SK-N-SH (cell line): ENCODE results near the gene MLLT3.

Source experiments
- EP300 ChIP-seq, 2 experiments: IDR thresholded peaks; 2 replicates each; pipeline versions ENCODE4 v1.4.0 to v1.6.1; 2012; ENCODE audit warnings: borderline replicate concordance in 1 of 2, low read depth in 1 of 2, low read length in 1 of 2
- EZH2phosphoT487 ChIP-seq: fragments of 200-600 bp; sonication (generic); IDR thresholded peaks from 2 replicates; pipeline ENCODE4 v1.6.1; 2017; ENCODE audit warnings: low read depth, mixed run types, mild to moderate bottlenecking, antibody characterized with exemption, moderate library complexity, borderline replicate concordance
- MAX ChIP-seq: IDR thresholded peaks from 2 replicates; pipeline ENCODE4 v1.4.0; 2012; ENCODE audit warnings: low read depth
- MXI1 ChIP-seq: IDR thresholded peaks from 2 replicates; pipeline ENCODE4 v1.6.1; 2012; ENCODE audit warnings: mild to moderate bottlenecking, low read depth, low read length, improper control_type of control experiment
- POLR2AphosphoS5 ChIP-seq: IDR thresholded peaks from 2 replicates; pipeline ENCODE4 v1.6.1; 2012; ENCODE audit warnings: low read depth, low read length
- RCOR1 ChIP-seq: fragments of 150-350 bp; IDR thresholded peaks from 2 replicates; pipeline ENCODE4 v1.6.1; 2017; ENCODE audit warnings: antibody characterized with exemption, low read length
- RFX5 ChIP-seq: IDR thresholded peaks from 2 replicates; pipeline ENCODE4 v1.6.1; 2012; ENCODE audit warnings: mild to moderate bottlenecking, improper control_type of control experiment, low read length
- TEAD4 ChIP-seq: IDR thresholded peaks from 2 replicates; pipeline ENCODE4 v1.4.0; 2012; ENCODE audit warnings: mild to moderate bottlenecking, borderline replicate concordance; ENCODE audit not compliant: insufficient read depth
- USF2 ChIP-seq: fragments of 150-350 bp; IDR thresholded peaks from 2 replicates; pipeline ENCODE4 v1.6.1; 2017; ENCODE audit warnings: antibody characterized with exemption, low read length, low read depth, borderline replicate concordance
- YY1 ChIP-seq: IDR thresholded peaks from 2 replicates; pipeline ENCODE4 v1.4.0; 2012; ENCODE audit warnings: low read depth, mild to moderate bottlenecking
- ZBTB33 ChIP-seq: IDR thresholded peaks from 2 replicates; pipeline ENCODE4 v1.4.0; 2012; ENCODE audit warnings: low read depth, borderline replicate concordance
- TF ChIP-seq, protein P1 (sequence below): fragments of 200-600 bp; sonication (generic); IDR thresholded peaks from 2 replicates; pipeline ENCODE4 v1.6.1; 2017; ENCODE audit warnings: antibody characterized with exemption, mild to moderate bottlenecking, moderate library complexity

GRCh38 chr9:20608582-20608981 lies 13.7 kb downstream of the MLLT3 start:
- TF ChIP-seq EZH2phosphoT487 (no peak), TEAD4 (no peak), YY1 (no peak), EP300 (IDR thresholded peaks at IDR 0.05; ENCODE audit: borderline replicate concordance in 1 of 2, low read depth in 1 of 2, low read length in 1 of 2) (no peak), USF2 (no peak), RCOR1 (no peak), ZBTB33 (no peak), POLR2AphosphoS5 (no peak), RFX5 (no peak), MAX (no peak), MXI1 (no peak)
- TF ChIP-seq, protein P1, sequence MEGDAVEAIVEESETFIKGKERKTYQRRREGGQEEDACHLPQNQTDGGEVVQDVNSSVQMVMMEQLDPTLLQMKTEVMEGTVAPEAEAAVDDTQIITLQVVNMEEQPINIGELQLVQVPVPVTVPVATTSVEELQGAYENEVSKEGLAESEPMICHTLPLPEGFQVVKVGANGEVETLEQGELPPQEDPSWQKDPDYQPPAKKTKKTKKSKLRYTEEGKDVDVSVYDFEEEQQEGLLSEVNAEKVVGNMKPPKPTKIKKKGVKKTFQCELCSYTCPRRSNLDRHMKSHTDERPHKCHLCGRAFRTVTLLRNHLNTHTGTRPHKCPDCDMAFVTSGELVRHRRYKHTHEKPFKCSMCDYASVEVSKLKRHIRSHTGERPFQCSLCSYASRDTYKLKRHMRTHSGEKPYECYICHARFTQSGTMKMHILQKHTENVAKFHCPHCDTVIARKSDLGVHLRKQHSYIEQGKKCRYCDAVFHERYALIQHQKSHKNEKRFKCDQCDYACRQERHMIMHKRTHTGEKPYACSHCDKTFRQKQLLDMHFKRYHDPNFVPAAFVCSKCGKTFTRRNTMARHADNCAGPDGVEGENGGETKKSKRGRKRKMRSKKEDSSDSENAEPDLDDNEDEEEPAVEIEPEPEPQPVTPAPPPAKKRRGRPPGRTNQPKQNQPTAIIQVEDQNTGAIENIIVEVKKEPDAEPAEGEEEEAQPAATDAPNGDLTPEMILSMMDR, result no peak
